Epithelial cell of proximal tubule (primary cell): ENCODE measurements around the gene TEKT2. TPM values are rescaled to one million over a fixed set of nuclear protein-coding genes. Genes with fewer than 3 reads are reported as not detected.

Source experiments
- DNase-seq: peaks from one replicate; pipeline ENCODE4 v3.0.0-alpha.2; 2011; ENCODE audit warnings: low read depth
- H3K4me3 ChIP-seq: 2 replicates; pipeline ENCODE4 v1.5.1; 2011; ENCODE audit warnings: low read depth, mild to moderate bottlenecking, low read length
- total RNA-seq: library from RNA; depleted of rRNA; stranded (reverse); fragments of >200 nt; gene quantifications from 2 replicates; pipeline ENCODE4 v1.2.3, GENCODE V29; 2015
- TF ChIP-seq, protein P1 (sequence below): conservative IDR thresholded peaks from 2 replicates; pipeline ENCODE4 v1.5.1; 2012; ENCODE audit warnings: low read depth, mild to moderate bottlenecking, low read length

Gene TEKT2
- total RNA-seq, 1 donor from 2014 or later = 1.6 TPM

- TF ChIP-seq, protein P1, sequence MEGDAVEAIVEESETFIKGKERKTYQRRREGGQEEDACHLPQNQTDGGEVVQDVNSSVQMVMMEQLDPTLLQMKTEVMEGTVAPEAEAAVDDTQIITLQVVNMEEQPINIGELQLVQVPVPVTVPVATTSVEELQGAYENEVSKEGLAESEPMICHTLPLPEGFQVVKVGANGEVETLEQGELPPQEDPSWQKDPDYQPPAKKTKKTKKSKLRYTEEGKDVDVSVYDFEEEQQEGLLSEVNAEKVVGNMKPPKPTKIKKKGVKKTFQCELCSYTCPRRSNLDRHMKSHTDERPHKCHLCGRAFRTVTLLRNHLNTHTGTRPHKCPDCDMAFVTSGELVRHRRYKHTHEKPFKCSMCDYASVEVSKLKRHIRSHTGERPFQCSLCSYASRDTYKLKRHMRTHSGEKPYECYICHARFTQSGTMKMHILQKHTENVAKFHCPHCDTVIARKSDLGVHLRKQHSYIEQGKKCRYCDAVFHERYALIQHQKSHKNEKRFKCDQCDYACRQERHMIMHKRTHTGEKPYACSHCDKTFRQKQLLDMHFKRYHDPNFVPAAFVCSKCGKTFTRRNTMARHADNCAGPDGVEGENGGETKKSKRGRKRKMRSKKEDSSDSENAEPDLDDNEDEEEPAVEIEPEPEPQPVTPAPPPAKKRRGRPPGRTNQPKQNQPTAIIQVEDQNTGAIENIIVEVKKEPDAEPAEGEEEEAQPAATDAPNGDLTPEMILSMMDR = no peak
Observed at GRCh38 chr1:36062315-36062714, 21.6 kb upstream of the TEKT2 start.

GRCh38 chr1:36067871-36068270, 16.0 kb upstream of the TEKT2 start:
- TF ChIP-seq, protein P1 = no peak
- H3K4me3 ChIP-seq = no peak overlapping the region
- DNase-seq = no peak

More at GRCh38 chr1:36062315-36062714, 21.6 kb upstream of the TEKT2 start:
- no peak for DNase-seq
- no peak overlapping the region for H3K4me3 ChIP-seq

DNA sequence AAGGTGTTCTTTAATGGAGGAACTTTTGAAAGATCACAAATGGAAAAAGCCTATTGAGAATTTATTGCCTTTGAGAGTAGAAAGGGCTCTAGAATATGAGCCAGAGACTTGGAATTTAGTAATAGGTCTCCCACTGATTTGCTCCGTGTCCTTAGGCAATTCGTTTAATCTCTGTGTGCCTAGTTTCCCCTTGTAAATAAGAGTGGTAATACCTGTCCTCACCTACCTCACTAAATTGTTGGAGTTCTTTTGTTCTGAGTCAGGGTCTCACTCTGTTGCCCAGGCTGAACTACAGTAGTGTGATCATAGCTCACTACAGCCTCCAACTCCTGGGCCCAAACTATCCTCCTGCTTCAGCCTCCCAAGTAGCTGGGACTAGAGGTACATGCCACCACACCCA, 15.0 kb upstream of the TEKT2 start:
- H3K4me3 ChIP-seq = no peak overlapping the region
- TF ChIP-seq, protein P1 = no peak
- DNase-seq = no peak

DNA sequence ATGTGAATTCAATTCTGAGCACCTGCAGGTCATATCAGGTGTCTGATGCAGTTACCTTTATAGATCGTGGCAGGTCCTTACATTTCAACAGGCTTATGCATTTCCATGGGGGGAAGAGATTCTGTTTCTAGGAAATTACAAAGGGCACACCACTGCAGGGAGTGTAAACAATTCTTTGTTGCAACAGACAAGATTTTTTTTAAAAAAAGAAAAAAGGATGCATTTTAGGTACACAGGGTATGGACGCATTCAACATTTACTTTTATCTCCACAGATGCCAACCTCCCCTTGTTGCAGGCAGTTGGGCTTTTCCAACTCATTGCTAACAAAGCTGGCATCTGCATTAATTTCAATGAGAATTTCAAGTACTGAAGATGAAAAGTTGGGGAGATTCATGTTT, 13.5 kb upstream of the TEKT2 start:
- no peak for DNase-seq
- TF ChIP-seq, protein P1 = no peak
- no peak overlapping the region for H3K4me3 ChIP-seq

DNA sequence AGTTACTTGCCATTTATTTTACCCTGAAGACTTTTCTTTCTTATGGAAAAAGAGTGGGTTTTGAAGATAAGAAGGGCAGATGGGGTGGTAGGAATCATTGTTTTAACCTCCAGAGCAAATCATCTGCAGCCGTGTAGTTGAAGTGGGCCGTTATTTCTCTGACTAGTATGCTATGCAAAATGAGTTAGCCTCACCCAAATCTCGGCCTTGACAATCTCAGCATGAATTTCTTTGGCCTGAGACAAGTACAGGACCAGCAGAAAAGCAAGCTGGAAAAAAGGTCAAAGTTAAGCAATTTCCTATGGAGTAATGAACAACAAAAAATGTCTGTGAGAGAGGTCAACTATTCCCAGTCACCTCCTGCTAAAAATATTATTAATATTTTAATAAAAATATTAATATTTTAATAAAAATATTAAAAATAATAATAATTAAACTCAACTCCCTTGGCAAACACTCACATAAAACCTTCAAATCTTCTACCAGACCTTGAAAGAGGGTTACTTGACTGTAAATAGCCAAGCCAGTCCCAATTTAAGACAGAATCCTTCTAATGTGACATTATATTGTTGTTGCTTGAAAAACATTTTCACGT, 6.8 kb upstream of the TEKT2 start:
- DNase-seq = no peak
- TF ChIP-seq, protein P1 = no peak
- no peak overlapping the region for H3K4me3 ChIP-seq

- TF ChIP-seq, protein P1 = no peak
- no peak for DNase-seq
- no peak overlapping the region for H3K4me3 ChIP-seq
Observed at GRCh38 chr1:36080236-36080635, 3.7 kb upstream of the TEKT2 start.

DNA sequence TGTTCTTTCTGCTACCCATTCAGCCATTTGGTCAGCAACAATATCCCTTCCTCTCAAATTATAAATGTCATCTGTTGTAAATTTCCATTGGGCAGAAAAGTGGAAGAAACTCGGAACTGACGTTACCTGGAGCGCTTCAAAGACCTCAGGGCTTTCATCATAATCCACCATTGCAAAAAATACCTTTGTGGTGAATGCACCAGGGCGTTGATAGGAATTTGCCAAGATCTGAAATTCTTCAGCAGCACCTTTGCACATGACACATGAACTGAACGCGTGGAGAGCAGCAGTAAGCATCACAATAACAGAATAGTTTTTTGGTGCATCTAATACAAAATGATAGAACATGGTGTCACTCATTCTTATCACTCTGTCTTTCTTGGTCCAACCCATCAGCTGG, 3.1 kb upstream of the TEKT2 start:
- DNase-seq = no peak
- no peak overlapping the region for H3K4me3 ChIP-seq
- TF ChIP-seq, protein P1 = no peak
